WTC11 (cell line): ENCODE results near the gene DDB1. TPM values are rescaled to one million over a fixed set of nuclear protein-coding genes. Genes with fewer than 3 reads are reported as not detected.

Experiments used
- ATAC-seq: fragments of 200-7000 bp; cut with Tn5 transposase; 2 replicates; pipeline ENCODE4 v1.10.0; 2021; ENCODE audit warnings: mild to moderate bottlenecking, moderate library complexity
- CTCF ChIA-PET: fragments of 300-600 bp; sonication (Branson Sonifier 250); formaldehyde crosslinking; loops from one replicate; lab custom pipeline; 2021; ENCODE audit warnings: antibody characterized with exemption; lab: Charles Lee
- POLR2A ChIA-PET: fragments of 350-600 bp; sonication (Branson Sonifier 250); formaldehyde crosslinking; loops from one replicate; lab custom pipeline; 2021; ENCODE audit warnings: antibody characterized with exemption; lab: Charles Lee
- DNase-seq: peaks from one replicate; pipeline ENCODE4 v3.0.0; 2021; ENCODE audit warnings: low spot score
- H3K27ac Mint-ChIP-seq: 2 replicates; pipeline ENCODE4 v1.8.0; 2021; ENCODE audit warnings: mixed read lengths
- H3K27me3 Mint-ChIP-seq: 2 replicates; pipeline ENCODE4 v1.8.0; 2021; ENCODE audit warnings: low read depth, mild to moderate bottlenecking, moderate library complexity, mixed read lengths
- H3K36me3 Mint-ChIP-seq: 2 replicates; pipeline ENCODE4 v1.8.0; 2021; ENCODE audit warnings: mixed read lengths
- H3K4me1 Mint-ChIP-seq: 2 replicates; pipeline ENCODE4 v1.8.0; 2022; ENCODE audit warnings: mixed read lengths
- H3K4me3 Mint-ChIP-seq: 2 replicates; pipeline ENCODE4 v1.8.0; 2021; ENCODE audit warnings: mild to moderate bottlenecking, moderate library complexity, mixed read lengths
- H3K9me3 Mint-ChIP-seq: 2 replicates; pipeline ENCODE4 v1.8.0; 2021; ENCODE audit warnings: mixed read lengths
- AR ChIP-seq: fragments of 250-450 bp; sonication (Bioruptor Pico); IDR thresholded peaks from 2 replicates; pipeline ENCODE4 v1.9.0; 2021; ENCODE audit warnings: mild to moderate bottlenecking
- ATF3 ChIP-seq: sonication (generic); formaldehyde crosslinking; conservative IDR thresholded peaks from 2 replicates; pipeline ENCODE4 v1.8.1; 2022; ENCODE audit warnings: mild to moderate bottlenecking, missing genetic modification reagents
- CBFB ChIP-seq: sonication (generic); formaldehyde crosslinking; IDR thresholded peaks from 2 replicates; pipeline ENCODE4 v1.8.1; 2022; ENCODE audit warnings: mild to moderate bottlenecking, low read depth, missing genetic modification reagents
- CREB1 ChIP-seq: sonication (generic); formaldehyde crosslinking; IDR thresholded peaks from 2 replicates; pipeline ENCODE4 v1.8.0; 2023; ENCODE audit warnings: mild to moderate bottlenecking, missing genetic modification reagents
- E2F1 ChIP-seq: sonication (generic); formaldehyde crosslinking; IDR thresholded peaks from 2 replicates; pipeline ENCODE4 v1.8.0; 2022; ENCODE audit warnings: mild to moderate bottlenecking, missing genetic modification reagents
- E2F5 ChIP-seq: sonication (generic); formaldehyde crosslinking; IDR thresholded peaks from 2 replicates; pipeline ENCODE4 v1.8.1; 2022; ENCODE audit warnings: mild to moderate bottlenecking, moderate library complexity, missing genetic modification reagents
- ERG ChIP-seq: fragments of 250-450 bp; sonication (Bioruptor Pico); IDR thresholded peaks from 2 replicates; pipeline ENCODE4 v1.8.0; 2021; ENCODE audit warnings: mild to moderate bottlenecking
- GTF2I ChIP-seq: fragments of 250-450 bp; sonication (Bioruptor Pico); conservative IDR thresholded peaks from 2 replicates; pipeline ENCODE4 v1.4.0; 2021; ENCODE audit warnings: mild to moderate bottlenecking
- MAX ChIP-seq: sonication (generic); formaldehyde crosslinking; IDR thresholded peaks from 2 replicates; pipeline ENCODE4 v1.8.0; 2022; ENCODE audit warnings: mild to moderate bottlenecking, missing genetic modification reagents
- MXD4 ChIP-seq: fragments of 250-450 bp; sonication (Bioruptor Pico); IDR thresholded peaks from 2 replicates; pipeline ENCODE4 v1.8.0; 2021; ENCODE audit warnings: mild to moderate bottlenecking, moderate library complexity, borderline replicate concordance
- MYBL2 ChIP-seq: sonication (generic); formaldehyde crosslinking; IDR thresholded peaks from 2 replicates; pipeline ENCODE4 v1.8.1; 2023; ENCODE audit warnings: mild to moderate bottlenecking, moderate library complexity, missing genetic modification reagents
- NR1H2 ChIP-seq: sonication (generic); formaldehyde crosslinking; IDR thresholded peaks from 2 replicates; pipeline ENCODE4 v1.9.0; 2021; ENCODE audit warnings: mild to moderate bottlenecking, moderate library complexity, missing genetic modification reagents
- PREB ChIP-seq: sonication (generic); formaldehyde crosslinking; IDR thresholded peaks from 2 replicates; pipeline ENCODE4 v1.8.1; 2022; ENCODE audit warnings: mild to moderate bottlenecking, missing genetic modification reagents, moderate library complexity, borderline replicate concordance
- RELA ChIP-seq: sonication (generic); formaldehyde crosslinking; IDR thresholded peaks from 2 replicates; pipeline ENCODE4 v1.8.1; 2022; ENCODE audit warnings: missing genetic modification reagents, mild to moderate bottlenecking, borderline replicate concordance
- ZNF281 ChIP-seq: sonication (generic); formaldehyde crosslinking; IDR thresholded peaks from 2 replicates; pipeline ENCODE4 v1.8.0; 2023; ENCODE audit warnings: mild to moderate bottlenecking, missing genetic modification reagents
- ZNF423 ChIP-seq: fragments of 250-450 bp; sonication (Bioruptor Pico); IDR thresholded peaks from 2 replicates; pipeline ENCODE4 v2.1.2; 2022; ENCODE audit warnings: mild to moderate bottlenecking, moderate library complexity
- total RNA-seq: library from RNA; stranded (reverse); gene quantifications from 3 replicates; pipeline ENCODE4 v1.2.3, GENCODE V29; 2021

Gene DDB1
- total RNA-seq, 1 experiment from 2014 or later = 316 TPM

GRCh38 chr11:61315260-61315659, 17.6 kb downstream of the DDB1 start:
- DNase-seq (no peak), ATAC-seq (no peak)
- Mint-ChIP-seq H3K27ac (no peak overlapping the region), H3K36me3 (peaks cover 63% of the 10 kb centered on the region), H3K4me3 (no peak overlapping the region), H3K27me3 (no peaks in the 10 kb centered on the region), H3K4me1 (no peaks in the 10 kb centered on the region), H3K9me3 (no peaks in the 10 kb centered on the region)
- POLR2A ChIA-PET = no interaction called here
- CTCF ChIA-PET = interaction anchor here (0.7 kb wide), 1 partner anchor 1024 kb away, joined by 3 read pairs; no protein-coding TSS in a partner anchor
- TF ChIP-seq ZNF423 (no peak), MAX (CRISPR knock-in tag) (no peak), ATF3 (CRISPR knock-in tag) (no peak), RELA (CRISPR knock-in tag) (no peak), NR1H2 (CRISPR knock-in tag) (no peak), GTF2I (no peak), CREB1 (CRISPR knock-in tag) (no peak), ERG (CRISPR knock-in tag) (no peak), PREB (CRISPR knock-in tag) (no peak), E2F5 (CRISPR knock-in tag) (no peak), ZNF281 (CRISPR knock-in tag) (no peak), MYBL2 (no peak), AR (CRISPR knock-in tag) (no peak), E2F1 (CRISPR knock-in tag) (no peak), MXD4 (no peak), CBFB (CRISPR knock-in tag) (no peak)
